LNCAP (cell line): Measurements from ENCODE around the gene EPHA4.

Experiments
- CTCF ChIP-seq: fragments of 450-650 bp; IDR thresholded peaks from 2 replicates; pipeline ENCODE4 v1.5.1; 2017; ENCODE audit warnings: mild to moderate bottlenecking

EPHA4 gene

GRCh38 chr2:221533299-221533698, 38.8 kb downstream of the EPHA4 start:
- no peak for TF ChIP-seq CTCF

GRCh38 chr2:221532641-221533040, 39.5 kb downstream of the EPHA4 start:
- no peak for TF ChIP-seq CTCF

GRCh38 chr2:221530653-221531037, 41.5 kb downstream of the EPHA4 start:
- TF ChIP-seq CTCF: no peak

- no peak for TF ChIP-seq CTCF
Measured at GRCh38 chr2:221529943-221530652, 42.0 kb downstream of the EPHA4 start.

GRCh38 chr2:221529177-221529942, 42.7 kb downstream of the EPHA4 start:
- no peak for TF ChIP-seq CTCF

GRCh38 chr2:221527776-221528309, 44.3 kb downstream of the EPHA4 start:
- no peak for TF ChIP-seq CTCF

GRCh38 chr2:221524158-221524557, 47.9 kb downstream of the EPHA4 start:
- no peak for TF ChIP-seq CTCF
